LNCaP clone FGC (cell line): ENCODE results near the gene PDHA1.

Source experiments
- DNase-seq: peaks from one replicate; pipeline ENCODE4 v3.0.0-alpha.2; 2011; ENCODE audit warnings: low read depth
- H3K4me3 ChIP-seq: 2 replicates; pipeline ENCODE4 v1.5.1; 2011; ENCODE audit warnings: mild to moderate bottlenecking, low read depth, low read length, control low read depth
- CTCF ChIP-seq: IDR thresholded peaks from 2 replicates; pipeline ENCODE4 v1.5.1; 2012; ENCODE audit warnings: mild to moderate bottlenecking; ENCODE audit not compliant: control insufficient read depth, insufficient read depth; ENCODE audit errors: extremely low read depth

Gene PDHA1

GRCh38 chrX:19388064-19388679 lies 44.4 kb downstream of the PDHA1 start:
- TF ChIP-seq CTCF, result no peak
- no peak for DNase-seq
- no peak overlapping the region for H3K4me3 ChIP-seq

- no peak overlapping the region for H3K4me3 ChIP-seq
- DNase-seq, result no peak
- TF ChIP-seq CTCF, result no peak
These were observed 45.0 kb downstream of the PDHA1 start for GRCh38 chrX:19388741-19389140.

- no peak for DNase-seq
- H3K4me3 ChIP-seq, result no peak overlapping the region
- TF ChIP-seq CTCF, result no peak
These were observed 45.6 kb downstream of the PDHA1 start for GRCh38 chrX:19389227-19389845.

- DNase-seq, result no peak
- H3K4me3 ChIP-seq, result no peak overlapping the region
- TF ChIP-seq CTCF, result no peak
These were observed 48.4 kb downstream of the PDHA1 start for GRCh38 chrX:19392078-19392477.

- H3K4me3 ChIP-seq, result no peak overlapping the region
- TF ChIP-seq CTCF, result no peak
- DNase-seq, result no peak
These were observed 49.0 kb downstream of the PDHA1 start for GRCh38 chrX:19392703-19393102.

- TF ChIP-seq CTCF, result no peak
- no peak overlapping the region for H3K4me3 ChIP-seq
- no peak for DNase-seq
These were observed 60.0 kb downstream of the PDHA1 start for GRCh38 chrX:19403696-19404095.

GRCh38 chrX:19410259-19410658 lies 66.5 kb downstream of the PDHA1 start:
- TF ChIP-seq CTCF, result no peak
- no peak for DNase-seq
- H3K4me3 ChIP-seq, result no peak overlapping the region
